GM04504 (cell line): ENCODE measurements around the gene CXCR3.
"Not testable (repeated sequence)": the region's sequence is repeated elsewhere in the genome, so short reads cannot be mapped to it uniquely, and the experiment has no call there.

Experiments
- DNase-seq: peaks from one replicate; pipeline ENCODE4 v3.0.0-alpha.2; 2012; ENCODE audit warnings: low read depth

CXCR3 gene

DNA sequence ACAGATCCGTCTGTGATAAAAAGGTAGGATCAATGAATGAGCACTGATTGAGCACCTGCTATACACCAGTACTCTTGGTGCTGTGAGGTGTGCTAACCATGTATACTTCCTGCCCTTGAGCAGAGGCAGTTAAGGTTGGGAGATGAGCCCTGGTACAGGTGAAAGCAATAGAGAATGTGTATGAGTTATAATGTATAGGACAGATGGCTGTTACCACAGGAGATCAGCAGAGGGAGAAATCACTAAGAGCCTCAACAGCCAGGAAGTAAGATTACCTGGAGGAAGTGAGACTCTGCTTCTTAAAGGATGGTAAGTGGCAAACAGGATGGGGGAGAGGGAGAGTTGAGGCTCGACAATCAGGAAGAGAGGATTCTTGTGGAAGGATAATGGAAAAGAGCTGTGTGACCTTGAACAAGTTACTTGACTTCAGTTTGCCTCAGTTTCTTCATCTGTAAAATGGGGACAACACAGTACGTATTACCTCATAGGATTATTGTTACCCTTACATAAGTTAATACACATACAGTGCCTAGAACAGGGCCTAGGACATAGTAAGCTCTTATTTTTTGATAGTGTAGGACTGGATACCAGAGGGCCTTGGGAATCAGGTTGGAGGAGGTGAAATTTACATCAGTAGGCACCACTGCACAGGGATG is 9.1 kb downstream of the CXCR3 start:
- no peak for DNase-seq

- DNase-seq, result no peak
Measured at GRCh38 chrX:71607488-71607887, 10.8 kb downstream of the CXCR3 start.

DNA sequence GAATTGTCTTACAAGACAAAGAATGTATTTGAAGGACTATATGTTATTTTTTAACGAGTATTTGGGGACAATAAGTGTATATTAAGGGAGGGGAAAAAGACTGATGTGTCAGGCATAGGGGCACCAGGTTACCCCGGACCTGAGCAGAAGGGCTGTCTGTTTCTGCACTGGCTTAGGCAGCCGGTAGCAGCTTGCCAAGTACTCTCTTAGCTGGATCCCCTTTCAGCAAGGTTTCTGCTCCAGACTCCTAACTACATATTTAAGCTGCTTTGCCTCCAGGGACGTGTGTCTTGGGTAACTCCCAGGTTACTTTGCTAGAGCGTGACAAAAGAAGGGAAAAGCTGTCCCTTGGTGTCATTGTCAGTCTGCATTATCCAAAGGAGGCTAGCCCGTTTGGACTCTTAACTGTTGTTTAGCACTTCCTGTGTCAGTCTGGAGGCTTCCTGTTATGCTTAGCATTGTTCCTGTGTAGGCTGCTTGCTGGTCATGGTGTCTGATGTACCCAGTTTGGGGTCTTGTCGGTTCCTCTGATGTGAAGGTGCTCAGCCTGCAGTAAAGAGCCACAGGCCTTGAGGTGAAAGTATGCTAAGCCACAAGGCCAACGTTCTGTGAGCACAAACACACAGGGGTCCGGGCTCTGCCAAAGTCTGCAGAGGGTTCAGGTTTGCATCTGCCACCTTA is 11.6 kb downstream of the CXCR3 start:
- DNase-seq, result no peak

DNA sequence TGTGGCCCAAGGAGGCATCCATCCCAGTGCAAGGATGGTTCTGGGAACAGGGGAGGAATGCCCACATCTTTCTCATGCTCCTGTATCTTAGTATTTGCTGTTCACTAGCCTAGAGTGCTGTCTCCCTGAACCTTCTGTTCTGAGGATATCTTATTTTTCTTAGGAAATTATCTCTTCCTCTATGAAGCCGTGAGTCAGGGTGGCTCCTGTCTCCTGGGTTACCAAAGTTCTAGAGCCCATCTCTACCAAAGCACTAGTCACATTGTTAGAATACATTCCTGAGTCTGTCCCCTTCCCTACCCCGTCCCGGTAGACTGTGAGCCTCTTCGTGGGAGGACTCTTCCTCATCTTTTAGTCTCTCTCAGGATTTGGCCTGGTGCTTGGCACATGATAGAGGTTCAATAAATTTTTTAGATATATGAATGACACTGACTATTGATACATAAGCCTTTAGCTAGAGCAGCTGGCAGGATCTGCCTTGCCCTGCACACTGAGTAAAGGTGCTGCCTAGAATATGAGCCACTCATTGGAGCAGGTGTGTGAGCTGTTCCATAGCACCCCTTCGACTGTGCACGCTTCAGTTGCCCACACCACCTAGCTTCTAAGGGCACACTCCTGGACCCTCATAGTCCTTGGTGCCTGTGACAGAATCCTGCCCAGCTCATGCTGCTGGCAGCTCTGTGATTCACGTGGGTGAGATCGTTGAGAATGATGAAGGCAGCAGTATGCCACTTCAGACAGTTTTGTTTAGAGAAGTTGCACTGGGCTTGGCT is 13.3 kb downstream of the CXCR3 start:
- DNase-seq, result no peak

DNA sequence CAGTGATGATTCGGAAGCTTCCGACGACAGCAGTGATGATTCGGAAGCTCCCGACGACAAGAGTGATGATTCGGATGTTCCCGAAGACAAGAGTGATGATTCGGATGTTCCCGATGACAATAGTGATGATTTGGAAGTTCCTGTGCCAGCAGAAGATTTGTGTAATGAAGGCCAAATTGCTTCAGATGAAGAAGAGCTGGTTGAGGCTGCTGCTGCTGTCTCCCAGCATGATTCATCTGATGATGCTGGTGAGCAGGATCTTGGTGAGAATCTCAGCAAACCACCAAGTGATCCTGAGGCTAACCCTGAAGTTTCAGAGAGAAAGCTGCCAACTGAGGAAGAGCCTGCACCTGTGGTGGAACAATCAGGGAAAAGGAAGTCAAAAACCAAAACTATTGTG is 14.2 kb downstream of the CXCR3 start:
- no peak for DNase-seq

DNA sequence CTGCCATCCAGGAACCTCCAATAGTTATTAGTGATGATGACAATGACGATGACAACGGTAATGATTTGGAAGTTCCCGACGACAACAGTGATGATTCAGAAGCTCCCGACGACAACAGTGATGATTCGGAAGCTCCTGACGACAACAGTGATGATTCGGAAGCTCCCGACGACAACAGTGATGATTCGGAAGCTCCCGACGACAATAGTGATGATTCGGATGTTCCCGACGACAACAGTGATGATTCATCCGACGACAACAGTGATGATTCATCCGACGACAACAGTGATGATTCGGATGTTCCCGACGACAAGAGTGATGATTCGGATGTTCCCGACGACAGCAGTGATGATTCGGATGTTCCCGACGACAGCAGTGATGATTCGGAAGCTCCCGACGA is 14.7 kb downstream of the CXCR3 start:
- DNase-seq, result no peak

DNA sequence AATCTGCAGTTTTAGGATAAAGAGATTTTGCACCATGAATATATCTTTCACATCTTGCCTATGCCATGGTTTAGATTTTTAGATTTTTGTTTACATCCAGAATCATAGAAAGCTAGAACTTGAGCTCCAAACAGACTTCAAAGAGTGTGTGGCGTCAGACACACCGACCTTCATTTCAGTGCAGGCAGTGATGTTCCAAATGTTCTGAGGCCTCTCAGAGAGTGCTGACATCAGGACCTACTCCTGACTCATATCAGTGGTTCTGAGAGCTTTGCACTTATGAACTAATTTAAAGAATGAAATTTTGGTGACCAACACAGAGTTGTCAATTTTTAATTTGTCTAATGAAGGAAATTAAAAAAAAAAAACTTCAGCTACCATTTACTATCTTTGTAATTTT is 18.3 kb downstream of the CXCR3 start:
- DNase-seq, result no peak

GRCh38 chrX:71593210-71593609 is 25.1 kb downstream of the CXCR3 start:
- not testable (repeated sequence) for DNase-seq

GRCh38 chrX:71586929-71587328 is 31.4 kb downstream of the CXCR3 start:
- DNase-seq, result no peak

DNA sequence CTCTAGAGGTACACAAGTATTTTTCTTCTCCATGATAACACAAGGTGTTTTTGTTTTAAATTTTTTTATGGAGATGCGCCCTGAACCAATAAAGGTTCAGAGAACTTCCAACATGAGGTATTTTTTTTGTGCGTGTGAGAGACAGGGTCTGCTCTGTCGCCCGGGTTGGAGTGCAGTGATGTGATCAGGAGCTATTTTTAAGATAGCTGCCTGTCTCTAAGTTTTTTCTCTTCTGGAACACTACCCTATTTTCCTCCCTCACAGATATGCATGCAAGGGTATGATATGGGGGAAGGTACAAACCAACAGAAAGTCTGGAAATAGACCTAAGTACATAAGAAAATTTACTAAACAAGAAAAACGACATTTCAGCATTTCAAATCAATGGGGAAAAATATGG is 37.1 kb downstream of the CXCR3 start:
- no peak for DNase-seq

GRCh38 chrX:71579990-71580380 is 38.3 kb downstream of the CXCR3 start:
- DNase-seq, result no peak

DNA sequence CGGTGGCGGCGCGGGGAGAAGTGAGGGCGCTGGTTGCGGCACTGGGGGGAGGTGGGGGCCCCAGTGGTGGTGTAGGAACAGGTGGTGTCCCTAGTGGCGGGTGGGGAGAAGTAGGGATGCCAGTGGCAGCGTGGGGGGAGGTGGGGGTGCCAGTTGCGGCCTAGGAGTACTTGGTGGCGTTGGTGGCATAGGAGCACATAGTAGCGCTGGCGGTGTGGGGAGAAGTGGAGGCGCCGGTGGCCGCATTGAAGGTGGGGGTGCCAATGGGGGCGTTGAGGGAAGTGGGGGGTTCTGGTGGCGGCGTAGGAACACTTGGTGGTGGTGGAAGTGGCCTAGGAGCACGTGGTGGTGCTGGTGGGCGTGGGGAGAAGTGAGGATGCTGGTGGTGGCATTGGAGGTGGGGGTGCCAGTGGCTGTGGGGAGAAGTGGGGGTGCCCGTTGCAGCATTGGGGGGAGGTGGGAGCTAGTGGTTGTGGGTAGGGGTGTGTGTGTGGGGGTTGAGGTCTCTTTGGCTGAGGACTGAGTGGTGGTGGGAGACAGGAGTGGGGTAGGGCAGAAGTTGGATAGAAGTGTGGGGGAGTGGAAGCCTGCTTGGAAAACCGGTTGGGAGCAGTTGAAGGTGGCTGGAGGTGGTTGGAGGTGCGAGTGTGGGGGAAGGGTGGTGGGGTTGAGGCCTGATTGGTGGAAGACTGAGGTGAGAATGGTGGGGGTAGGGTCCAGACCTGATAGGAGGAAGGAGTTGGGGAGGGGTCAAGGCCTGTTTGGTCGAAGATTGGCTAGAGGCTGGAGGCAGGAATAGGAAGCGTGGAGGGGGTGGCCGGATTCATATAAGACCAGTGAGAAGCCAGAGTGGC is 38.9 kb downstream of the CXCR3 start:
- no peak for DNase-seq

GRCh38 chrX:71578253-71579135 is 39.8 kb downstream of the CXCR3 start, which contains the start of gene GCNA:
Gene GCNA (plus strand): TSS chrX:71578437. CDS start chrX:71580822, 2,385 bp downstream.
- no peak for DNase-seq

DNA sequence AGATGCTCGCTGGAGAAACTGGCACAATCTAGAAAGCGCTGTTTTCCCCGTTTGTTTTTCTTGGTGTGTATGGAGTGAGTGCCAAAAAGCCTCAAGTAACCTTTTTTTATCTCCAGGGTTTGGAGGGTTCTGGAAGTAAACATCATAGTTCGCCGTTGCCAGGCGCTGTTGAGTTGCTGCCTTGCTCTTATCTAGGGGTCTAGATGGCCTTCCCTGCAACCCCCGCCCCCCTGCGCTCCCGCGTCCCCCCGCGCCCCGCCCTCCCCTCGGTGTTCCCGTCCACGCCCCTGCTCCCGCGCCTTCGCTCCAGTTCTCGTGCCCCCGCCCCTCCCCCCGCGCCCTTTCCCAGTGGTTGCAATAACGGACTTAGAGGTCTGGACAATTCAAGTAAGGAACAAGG is 40.6 kb downstream of the CXCR3 start:
- DNase-seq, result no peak

- DNase-seq, result no peak
Measured at GRCh38 chrX:71573590-71573989, 44.7 kb downstream of the CXCR3 start.

- DNase-seq, result not testable (repeated sequence)
Measured at GRCh38 chrX:71571390-71571789, 46.9 kb downstream of the CXCR3 start.
